Natural killer cell (primary cell): ENCODE results near the gene CD8B. TPM values are rescaled to one million over a fixed set of nuclear protein-coding genes. Genes with fewer than 3 reads are reported as not detected.
A peak's percentile ranks its signal among the peaks of the same experiment; 100 is the strongest.

Experiments used
- ATAC-seq, 3 donors: fragments of 150-1000 bp in 2 of 3; fragments of 200-7000 bp in 1 of 3; cut with Tn5 transposase; 1 replicate in 1 of 3; 2 replicates in 2 of 3; pipeline ENCODE4 v1.10.0; 2021; ENCODE audit warnings: mild to moderate bottlenecking in 2 of 3, moderate library complexity in 2 of 3
- DNase-seq, 2 donors: peaks; one replicate each; pipeline versions ENCODE4 v3.0.0 to v3.0.0-alpha.2; 2013 to 2021; ENCODE audit warnings: mixed read lengths in 1 of 2
- H3K27ac ChIP-seq: one replicate; pipeline ENCODE4 v1.5.1; 2013; ENCODE audit warnings: mild to moderate bottlenecking, low read length
- H3K27me3 ChIP-seq: one replicate; pipeline ENCODE4 v1.6.1; 2013; ENCODE audit warnings: low read length; ENCODE audit not compliant: control insufficient read depth, insufficient read depth
- H3K36me3 ChIP-seq: one replicate; pipeline ENCODE4 v1.6.1; 2013; ENCODE audit warnings: low read length; ENCODE audit not compliant: control insufficient read depth, insufficient read depth
- H3K4me1 ChIP-seq: one replicate; pipeline ENCODE4 v1.6.1; 2013; ENCODE audit warnings: low read length; ENCODE audit not compliant: control insufficient read depth, insufficient read depth
- H3K4me3 ChIP-seq: one replicate; pipeline ENCODE4 v1.5.1; 2013; ENCODE audit warnings: low read length
- H3K9me3 ChIP-seq: one replicate; pipeline ENCODE4 v1.6.1; 2013; ENCODE audit warnings: low read length; ENCODE audit not compliant: control insufficient read depth, insufficient read depth
- H3K27ac Mint-ChIP-seq, 2 donors: one replicate each; pipeline ENCODE4 v1.8.0; 2022; ENCODE audit warnings: mild to moderate bottlenecking in 2 of 2, mixed read lengths in 2 of 2, moderate library complexity in 1 of 2
- H3K27me3 Mint-ChIP-seq, 2 donors: one replicate each; pipeline ENCODE4 v1.8.0; 2022; ENCODE audit warnings: low read depth in 2 of 2, mixed read lengths in 2 of 2
- H3K36me3 Mint-ChIP-seq: one replicate; pipeline ENCODE4 v1.8.0; 2022; ENCODE audit warnings: mixed read lengths
- H3K4me1 Mint-ChIP-seq, 2 donors: one replicate each; pipeline ENCODE4 v1.8.0; 2022; ENCODE audit warnings: mixed read lengths in 2 of 2
- H3K4me3 Mint-ChIP-seq: one replicate; pipeline ENCODE4 v1.8.0; 2022; ENCODE audit warnings: mild to moderate bottlenecking, moderate library complexity, mixed read lengths
- H3K9me3 Mint-ChIP-seq, 2 donors: one replicate each; pipeline ENCODE4 v1.8.0; 2022; ENCODE audit warnings: mixed read lengths in 2 of 2
- WGBS: methylation state at CpG from one replicate; pipeline ENCODE4 v1.1.7; 2013; ENCODE audit warnings: missing lambda C conversion rate; ENCODE audit not compliant: insufficient coverage; 5-methylcytosine and 5-hydroxymethylcytosine counted together
- intact Hi-C: fragments of 100-400 bp; cut with micrococcal nuclease; formaldehyde crosslinking; loops from one replicate; pipeline ENCODE4 v1.14.2; 2022
- total RNA-seq, 4 donors: library from RNA; stranded (reverse); fragments of 120-200 nt in 1 of 4; gene quantifications; one replicate each; pipeline versions ENCODE4 v1.2.3 to v1.2.4, GENCODE V29; 2013 to 2022
- TF ChIP-seq, protein P1 (sequence below): fragments of 200-600 bp; IDR thresholded peaks from one replicate; pipeline ENCODE4 v1.8.0; 2022; ENCODE audit warnings: antibody characterized with exemption

CD8B gene
- total RNA-seq, 3 donors from 2014 or later (not counting 1 experiment from before 2014, with no cell fraction given), result 1.9 to 22.7 (median 6.0) TPM

DNA sequence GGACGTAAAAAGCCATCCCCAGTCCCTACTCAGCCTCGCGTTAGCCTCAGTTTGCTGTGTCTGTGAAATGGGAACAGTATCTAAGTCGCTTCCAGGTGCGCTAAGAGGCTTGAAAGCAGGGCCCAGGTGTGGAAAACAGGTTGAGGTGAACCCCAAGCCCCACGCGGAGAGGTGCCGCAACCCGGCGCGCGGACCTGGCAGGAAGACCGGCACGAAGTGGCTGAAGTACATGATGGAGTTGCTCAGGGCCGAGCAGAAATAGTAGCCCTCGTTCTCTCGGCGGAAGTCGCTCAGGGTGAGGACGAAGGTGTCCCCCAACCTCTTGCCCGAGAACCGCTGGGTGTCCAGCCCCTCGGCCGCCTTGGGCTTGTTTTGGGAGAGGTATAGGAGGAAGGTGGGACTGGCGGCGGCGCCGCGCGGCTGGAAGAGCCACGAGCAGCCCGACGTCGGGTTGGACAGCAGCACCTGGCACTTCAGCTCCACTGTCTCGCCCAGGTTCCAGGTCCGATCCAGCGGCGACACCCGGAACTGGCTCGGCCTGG lies 71.5 kb downstream of the CD8B start:
- H3K4me1 ChIP-seq, result peaks cover 82% of the 10 kb centered on the region

GRCh38 chr2:86789687-86790133 lies 72.0 kb downstream of the CD8B start:
- DNase-seq (no peak), ATAC-seq (no peak)
- Histone ChIP-seq H3K27ac (peak overlapping the region; percentile 88), H3K27me3 (peaks cover 17% of the 10 kb centered on the region), H3K4me3 (peak overlapping the region; percentile 71), H3K36me3 (peaks cover 2% of the 10 kb centered on the region), H3K4me1 (peaks cover 81% of the 10 kb centered on the region), H3K9me3 (no peaks in the 10 kb centered on the region)
- Mint-ChIP-seq H3K9me3 (no peaks in the 10 kb centered on the region), H3K36me3 (peaks cover 7% of the 10 kb centered on the region), H3K27me3 (peaks cover 0 to 11% of the 10 kb centered on the region in 2 donors), H3K27ac (peak overlapping the region; percentile 95 to 97), H3K4me1 (peaks cover 58 to 67% of the 10 kb centered on the region in 2 donors), H3K4me3 (peak overlapping the region; percentile 90)
- intact Hi-C loops, result no loop called here
- TF ChIP-seq, protein P1, sequence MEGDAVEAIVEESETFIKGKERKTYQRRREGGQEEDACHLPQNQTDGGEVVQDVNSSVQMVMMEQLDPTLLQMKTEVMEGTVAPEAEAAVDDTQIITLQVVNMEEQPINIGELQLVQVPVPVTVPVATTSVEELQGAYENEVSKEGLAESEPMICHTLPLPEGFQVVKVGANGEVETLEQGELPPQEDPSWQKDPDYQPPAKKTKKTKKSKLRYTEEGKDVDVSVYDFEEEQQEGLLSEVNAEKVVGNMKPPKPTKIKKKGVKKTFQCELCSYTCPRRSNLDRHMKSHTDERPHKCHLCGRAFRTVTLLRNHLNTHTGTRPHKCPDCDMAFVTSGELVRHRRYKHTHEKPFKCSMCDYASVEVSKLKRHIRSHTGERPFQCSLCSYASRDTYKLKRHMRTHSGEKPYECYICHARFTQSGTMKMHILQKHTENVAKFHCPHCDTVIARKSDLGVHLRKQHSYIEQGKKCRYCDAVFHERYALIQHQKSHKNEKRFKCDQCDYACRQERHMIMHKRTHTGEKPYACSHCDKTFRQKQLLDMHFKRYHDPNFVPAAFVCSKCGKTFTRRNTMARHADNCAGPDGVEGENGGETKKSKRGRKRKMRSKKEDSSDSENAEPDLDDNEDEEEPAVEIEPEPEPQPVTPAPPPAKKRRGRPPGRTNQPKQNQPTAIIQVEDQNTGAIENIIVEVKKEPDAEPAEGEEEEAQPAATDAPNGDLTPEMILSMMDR, result no peak
- WGBS, result 13% methylated on average over 40 of the region's 40 CpGs

More for the DNA sequence above, 71.5 kb downstream of the CD8B start:
- ATAC-seq (peak in 1 of 3 donors; percentile 1), DNase-seq (peak; percentile 33 to 44)
- Mint-ChIP-seq H3K9me3 (peaks cover 2% of the 10 kb centered on the region in 2 donors), H3K27me3 (peaks cover 0 to 11% of the 10 kb centered on the region in 2 donors), H3K27ac (peak overlapping the region; percentile 95 to 97), H3K4me1 (peaks cover 63 to 72% of the 10 kb centered on the region in 2 donors), H3K4me3 (peak overlapping the region; percentile 90), H3K36me3 (peaks cover 12% of the 10 kb centered on the region)
- peak overlapping the region; percentile 88 for H3K27ac ChIP-seq
- peaks cover under 1% of the 10 kb centered on the region for H3K9me3 ChIP-seq
- TF ChIP-seq, protein P1, result no peak
- intact Hi-C loops, result no loop called here
- peaks cover 17% of the 10 kb centered on the region for H3K27me3 ChIP-seq
- peaks cover 2% of the 10 kb centered on the region for H3K36me3 ChIP-seq
- 6% methylated on average over 40 of the region's 40 CpGs for WGBS
- H3K4me3 ChIP-seq, result peak overlapping the region; percentile 71

GRCh38 chr2:86788881-86789686 lies 72.6 kb downstream of the CD8B start:
- Mint-ChIP-seq H3K4me3 (peak overlapping the region; percentile 90), H3K27ac (peak overlapping the region; percentile 95 to 97), H3K27me3 (peaks cover 0 to 11% of the 10 kb centered on the region in 2 donors), H3K9me3 (no peaks in the 10 kb centered on the region), H3K36me3 (peaks cover 7% of the 10 kb centered on the region), H3K4me1 (peaks cover 52 to 61% of the 10 kb centered on the region in 2 donors)
- peaks cover 17% of the 10 kb centered on the region for H3K27me3 ChIP-seq
- intact Hi-C loops, result no loop called here
- no peak for ATAC-seq
- WGBS, result 13% methylated on average over 64 of the region's 64 CpGs
- peaks cover 6% of the 10 kb centered on the region for H3K36me3 ChIP-seq
- peaks cover 76% of the 10 kb centered on the region for H3K4me1 ChIP-seq
- peak overlapping the region; percentile 71 for H3K4me3 ChIP-seq
- TF ChIP-seq, protein P1, result no peak
- H3K27ac ChIP-seq, result peak overlapping the region; percentile 64
- DNase-seq, result peak in 1 of 2 donors; percentile 54
- H3K9me3 ChIP-seq, result no peaks in the 10 kb centered on the region
